K562 (cell line): ENCODE data around the gene TPGS1. TPM values are rescaled to one million over a fixed set of nuclear protein-coding genes. Genes with fewer than 3 reads are reported as not detected.

Source experiments
- ATAC-seq: fragments of 200-7000 bp; cut with Tn5 transposase; 3 replicates; pipeline ENCODE4 v1.9.1; 2020; ENCODE audit warnings: moderate library complexity
- BruUV-seq: library from RNA; stranded (reverse); fragments of 400-500 nt; replicated peaks from 2 replicates; lab custom pipeline; 2021; lab: Mats Ljungman, UMichigan
- CTCF ChIA-PET: fragments of 300-600 bp; formaldehyde crosslinking; extraction: SDS; loops from one replicate; lab custom pipeline; 2021; ENCODE audit warnings: low intra/inter-chr PET ratio; lab: Yijun Ruan, JAX
- POLR2A ChIA-PET: fragments of 300-600, 350-650 bp; sonication (Branson Sonifier 250); formaldehyde crosslinking; extraction: SDS; loops from one replicate; lab custom pipeline; 2021; ENCODE audit warnings: antibody characterized with exemption, inconsistent platforms; lab: Yijun Ruan, JAX
- DNase-seq, 4 experiments: peaks; one replicate each; pipeline versions ENCODE4 v3.0.0 to v3.0.0-alpha.2; 2011 to 2018; ENCODE audit warnings: low spot score in 3 of 4, mixed read lengths in 3 of 4; ENCODE audit errors: extremely low read depth in 1 of 4
- FAIRE-seq: peaks from 2 replicates; lab custom pipeline; 2011; peaks lifted over from hg19 to GRCh38; lab: Jason Lieb, UNC
- H2AFZ ChIP-seq: 2 replicates; pipeline ENCODE4 v1.6.0; 2011; ENCODE audit warnings: low read depth, low read length, control low read depth, inconsistent platforms
- H3K27ac ChIP-seq: fragments of 200-600 bp; 3 replicates; pipeline ENCODE4 v1.8.0; 2011; ENCODE audit warnings: low read depth, mild to moderate bottlenecking, control low read depth, inconsistent platforms, low read length, moderate library complexity, mixed read lengths; ENCODE audit errors: extremely low read depth
- H3K27me3 ChIP-seq, 2 experiments: fragments of 300-600 bp in 1 of 2; 2 replicates in 1 of 2; 3 replicates in 1 of 2; pipeline versions ENCODE4 v1.6.0 to v1.8.0; 2011; ENCODE audit warnings: inconsistent platforms in 2 of 2, low read length in 2 of 2, mild to moderate bottlenecking in 1 of 2, mixed read lengths in 1 of 2, moderate library complexity in 1 of 2; ENCODE audit not compliant: control insufficient read depth in 2 of 2, insufficient read depth in 2 of 2
- H3K36me3 ChIP-seq: fragments of 300-600 bp; 3 replicates; pipeline ENCODE4 v1.8.0; 2011; ENCODE audit warnings: mild to moderate bottlenecking, low read length, inconsistent platforms; ENCODE audit not compliant: control insufficient read depth, insufficient read depth
- H3K4me1 ChIP-seq, 2 experiments: fragments of 200-600 bp in 1 of 2; replicated peaks in 1 of 2; 2 replicates in 1 of 2; 3 replicates in 1 of 2; pipeline versions ENCODE4 v1.5.1 to v1.8.0; 2011; ENCODE audit warnings: inconsistent platforms in 2 of 2, low read length in 2 of 2, mild to moderate bottlenecking in 1 of 2, mixed read lengths in 1 of 2, moderate library complexity in 1 of 2; ENCODE audit not compliant: control insufficient read depth in 2 of 2, insufficient read depth in 2 of 2
- H3K4me2 ChIP-seq: 2 replicates; pipeline ENCODE4 v1.6.1; 2011; ENCODE audit warnings: low read length, control low read depth, inconsistent platforms, mixed read lengths; ENCODE audit not compliant: insufficient read depth
- H3K4me3 ChIP-seq: fragments of 200-600 bp; sonication (generic), shearing (Covaris generic); 2 replicates; pipeline ENCODE4 v1.5.1; 2016; ENCODE audit warnings: control low read depth, inconsistent platforms
- H3K79me2 ChIP-seq: fragments of 200-600 bp; 3 replicates; pipeline ENCODE4 v1.8.0; 2011; ENCODE audit warnings: low read length, inconsistent platforms; ENCODE audit not compliant: control insufficient read depth, insufficient read depth
- H3K9ac ChIP-seq, 2 experiments: 2 replicates each; pipeline versions ENCODE4 v1.6.0 to v1.6.1; 2011; ENCODE audit warnings: low read depth in 2 of 2, low read length in 2 of 2, control low read depth in 1 of 2, inconsistent platforms in 1 of 2, mild to moderate bottlenecking in 1 of 2, mixed read lengths in 1 of 2; ENCODE audit not compliant: insufficient read depth in 1 of 2
- H3K9me1 ChIP-seq: one replicate; pipeline ENCODE4 v1.6.0; 2011; ENCODE audit warnings: inconsistent platforms, mild to moderate bottlenecking, low read length, moderate library complexity; ENCODE audit not compliant: control insufficient read depth, insufficient read depth
- H3K9me3 ChIP-seq: replicated peaks from 2 replicates; pipeline ENCODE4 v1.5.1; 2011; ENCODE audit warnings: low read depth, low read length, inconsistent platforms; ENCODE audit not compliant: control insufficient read depth, insufficient read depth
- H4K20me1 ChIP-seq: replicated peaks from 2 replicates; pipeline ENCODE4 v1.6.1; 2011; ENCODE audit warnings: low read length, inconsistent platforms, mixed read lengths; ENCODE audit not compliant: control insufficient read depth, insufficient read depth
- CBFA2T2 ChIP-seq: fragments of 450-650 bp; conservative IDR thresholded peaks from 2 replicates; pipeline ENCODE4 v1.6.1; 2017; ENCODE audit warnings: mild to moderate bottlenecking
- FUS ChIP-seq: fragments of 200-400 bp; formaldehyde crosslinking; optimal IDR thresholded peaks from 2 replicates; pipeline ENCODE3; 2017; ENCODE audit warnings: low read depth, low read length
- PHF20 ChIP-seq: fragments of 450-650 bp; IDR thresholded peaks from 2 replicates; pipeline ENCODE4 v1.6.1; 2018; ENCODE audit not compliant: partially characterized antibody
- RCOR1 ChIP-seq, 2 experiments: IDR thresholded peaks; 2 replicates each; pipeline ENCODE4 v1.6.1; 2012; ENCODE audit warnings: low read depth in 2 of 2, low read length in 2 of 2, borderline replicate concordance in 1 of 2, improper control_type of control experiment in 1 of 2
- ZBTB7A ChIP-seq: IDR thresholded peaks from 2 replicates; pipeline ENCODE4 v1.6.1; 2011; ENCODE audit warnings: low read depth, mild to moderate bottlenecking, low read length, moderate library complexity, borderline replicate concordance; ENCODE audit not compliant: control insufficient read depth
- WGBS: fragments of 100-300 bp; shearing (Covaris generic); methylation state at CpG from one replicate; pipeline ENCODE4 v1.1.6; 2016; ENCODE audit warnings: low coverage, mixed read lengths; ENCODE audit not compliant: insufficient coverage; ENCODE audit errors: missing lambda C conversion rate; 5-methylcytosine and 5-hydroxymethylcytosine counted together
- in situ Hi-C: fragments of 300-500 bp; cut with MboI; formaldehyde crosslinking; loops from 4 replicates; pipeline ENCODE4 v1.15.0; 2018; ENCODE audit warnings: inconsistent platforms, mixed read lengths
- intact Hi-C: fragments of 100-400 bp; cut with micrococcal nuclease; formaldehyde crosslinking; loops from 2 replicates; pipeline ENCODE4 v1.14.2; 2022
- polyA plus RNA-seq, 8 experiments: library from polyadenylated mRNA; depleted of rRNA in 4 of 8; stranded (reverse) in 5 of 8; unstranded in 3 of 8; fragments of >200 nt; fragmentation: Nextera tagmentation in 2 of 8; fragmentation: Illumina TruSeq in 1 of 8; extraction: Ambion mirVana in 2 of 8; extraction: Trizol in 1 of 8; gene quantifications; 2 replicates each; pipeline versions ENCODE4 v1.2.1 to v1.2.3, GENCODE V29; 2011 to 2014; ENCODE audit warnings: inconsistent platforms in 1 of 8, missing spikeins in 1 of 8
- total RNA-seq, 7 experiments: library from RNA; depleted of rRNA in 6 of 7; stranded (reverse); fragments of >200 nt in 6 of 7; fragmentation: Illumina TruSeq in 2 of 7; extraction: Trizol in 2 of 7; gene quantifications; 2 replicates each; pipeline versions ENCODE4 v1.2.1 to v1.2.3, GENCODE V29; 2011 to 2021; ENCODE audit warnings: low replicate concordance in 1 of 7
- TF ChIP-seq, protein P1 (sequence below): sonication (generic); formaldehyde crosslinking; IDR thresholded peaks from 2 replicates; pipeline ENCODE4 v1.8.0; 2022; ENCODE audit warnings: mild to moderate bottlenecking, missing genetic modification reagents
- TF ChIP-seq, protein P2 (sequence below): sonication (generic); formaldehyde crosslinking; IDR thresholded peaks from 2 replicates; pipeline ENCODE4 v1.8.0; 2022; ENCODE audit warnings: mild to moderate bottlenecking, missing genetic modification reagents, borderline replicate concordance
- TF ChIP-seq, protein P3 (sequence below), 2 experiments: fragments of 450-650 bp; IDR thresholded peaks; 2 replicates each; pipeline ENCODE4 v1.6.1; 2016

TPGS1 gene
- total and polyA plus RNA-seq, 9 of the 15 experiments (the other 6 are each of a cell fraction or from before 2014, with no cell fraction given), result 0.30 to 31.6 (median 1.2) TPM; not detected in 2

DNA sequence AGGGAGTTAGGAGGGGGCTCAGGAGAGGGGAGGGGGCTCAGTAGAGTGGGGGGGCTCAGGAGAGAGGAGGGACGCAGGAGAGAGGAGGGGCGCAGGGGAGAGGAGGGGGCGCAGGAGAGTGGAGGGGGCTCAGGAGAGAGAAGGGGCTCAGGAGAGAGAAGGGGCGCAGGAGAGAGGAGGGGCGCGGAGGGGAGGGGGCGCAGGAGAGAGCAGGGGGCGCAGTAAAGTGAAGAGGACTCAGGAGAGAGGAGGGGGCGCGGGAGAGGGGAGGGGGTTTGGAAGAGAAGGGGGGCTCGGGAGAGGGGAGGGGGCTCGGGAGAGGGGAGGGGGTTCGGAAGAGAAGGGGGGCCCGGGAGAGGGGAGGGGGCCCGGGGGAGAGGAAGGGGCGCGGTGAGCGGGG lies 10.3 kb upstream of the TPGS1 start:
- ChIA-PET CTCF (no interaction called here), POLR2A (no interaction called here)
- Histone ChIP-seq H4K20me1 (no peaks in the 10 kb centered on the region), H2AFZ (no peak overlapping the region), H3K4me1 (peaks cover 0 to 57% of the 10 kb centered on the region in 2 experiments; a peak in 3 of 5 replicates), H3K9me1 (no peaks in the 10 kb centered on the region), H3K79me2 (no peaks in the 10 kb centered on the region), H3K4me3 (no peak overlapping the region), H3K27ac (no peak overlapping the region), H3K4me2 (no peak overlapping the region), H3K27me3 (no peaks in the 10 kb centered on the region), H3K9me3 (no peaks in the 10 kb centered on the region), H3K36me3 (no peaks in the 10 kb centered on the region), H3K9ac (no peak overlapping the region)
- in situ Hi-C loops, result no loop called here
- intact Hi-C loops, result no loop called here
- ATAC-seq, result no peak
- DNase-seq, result no peak
- no peak for TF ChIP-seq RCOR1 (IDR thresholded peaks at IDR 0.05; ENCODE audit: borderline replicate concordance in 1 of 2, low read depth in 2 of 2, low read length in 2 of 2)
- BruUV-seq, result no TSS peak
- WGBS, result no CpG with 5 or more reads among the region's 18 CpGs
- no peak for FAIRE-seq

DNA sequence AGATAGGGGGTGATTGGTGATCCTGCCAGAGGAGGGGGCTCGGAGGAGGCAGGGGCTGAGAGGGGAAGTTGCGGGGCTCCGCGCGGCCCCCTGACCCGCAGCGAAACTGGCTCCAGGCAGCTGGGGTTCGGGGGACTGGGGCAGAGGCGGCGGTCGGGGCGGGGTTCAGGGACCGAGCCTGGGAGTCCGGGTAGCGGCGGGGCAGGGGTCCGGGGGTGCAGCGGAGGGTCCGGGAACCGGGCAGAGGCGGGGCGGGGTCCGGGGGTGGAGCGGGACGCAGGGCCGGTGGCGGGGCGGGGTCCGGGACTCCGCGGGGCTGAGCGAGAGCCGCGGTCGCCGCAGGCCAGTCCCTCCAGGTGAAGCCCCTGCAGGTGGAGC lies 9.8 kb upstream of the TPGS1 start:
- ATAC-seq, result no peak
- in situ Hi-C loops, result no loop called here

More for the DNA sequence above, 9.8 kb upstream of the TPGS1 start:
- Histone ChIP-seq H3K9ac (no peak overlapping the region), H3K4me1 (peaks cover 0 to 54% of the 10 kb centered on the region in 2 experiments; a peak in 3 of 5 replicates), H2AFZ (no peak overlapping the region), H3K4me2 (no peak overlapping the region), H3K9me1 (no peaks in the 10 kb centered on the region), H3K9me3 (no peaks in the 10 kb centered on the region), H3K27me3 (no peaks in the 10 kb centered on the region), H3K4me3 (no peak overlapping the region), H4K20me1 (no peaks in the 10 kb centered on the region), H3K36me3 (no peaks in the 10 kb centered on the region), H3K27ac (no peak overlapping the region), H3K79me2 (no peaks in the 10 kb centered on the region)
- ChIA-PET POLR2A (no interaction called here), CTCF (no interaction called here)
- FAIRE-seq, result no peak
- no TSS peak for BruUV-seq
- DNase-seq, result no peak
- intact Hi-C loops, result no loop called here
- TF ChIP-seq ZBTB7A (peak; percentile 53; the same call in 1 of the 2 replicates), FUS (no peak), PHF20 (no peak), CBFA2T2 (no peak)
- TF ChIP-seq, protein P1, sequence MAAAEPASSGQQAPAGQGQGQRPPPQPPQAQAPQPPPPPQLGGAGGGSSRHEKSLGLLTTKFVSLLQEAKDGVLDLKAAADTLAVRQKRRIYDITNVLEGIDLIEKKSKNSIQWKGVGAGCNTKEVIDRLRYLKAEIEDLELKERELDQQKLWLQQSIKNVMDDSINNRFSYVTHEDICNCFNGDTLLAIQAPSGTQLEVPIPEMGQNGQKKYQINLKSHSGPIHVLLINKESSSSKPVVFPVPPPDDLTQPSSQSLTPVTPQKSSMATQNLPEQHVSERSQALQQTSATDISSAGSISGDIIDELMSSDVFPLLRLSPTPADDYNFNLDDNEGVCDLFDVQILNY, result no peak
- TF ChIP-seq, protein P2, sequence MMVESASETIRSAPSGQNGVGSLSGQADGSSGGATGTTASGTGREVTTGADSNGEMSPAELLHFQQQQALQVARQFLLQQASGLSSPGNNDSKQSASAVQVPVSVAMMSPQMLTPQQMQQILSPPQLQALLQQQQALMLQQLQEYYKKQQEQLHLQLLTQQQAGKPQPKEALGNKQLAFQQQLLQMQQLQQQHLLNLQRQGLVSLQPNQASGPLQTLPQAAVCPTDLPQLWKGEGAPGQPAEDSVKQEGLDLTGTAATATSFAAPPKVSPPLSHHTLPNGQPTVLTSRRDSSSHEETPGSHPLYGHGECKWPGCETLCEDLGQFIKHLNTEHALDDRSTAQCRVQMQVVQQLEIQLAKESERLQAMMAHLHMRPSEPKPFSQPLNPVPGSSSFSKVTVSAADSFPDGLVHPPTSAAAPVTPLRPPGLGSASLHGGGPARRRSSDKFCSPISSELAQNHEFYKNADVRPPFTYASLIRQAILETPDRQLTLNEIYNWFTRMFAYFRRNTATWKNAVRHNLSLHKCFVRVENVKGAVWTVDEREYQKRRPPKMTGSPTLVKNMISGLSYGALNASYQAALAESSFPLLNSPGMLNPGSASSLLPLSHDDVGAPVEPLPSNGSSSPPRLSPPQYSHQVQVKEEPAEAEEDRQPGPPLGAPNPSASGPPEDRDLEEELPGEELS (CRISPR knock-in tag), result no peak
- TF ChIP-seq, protein P3, sequence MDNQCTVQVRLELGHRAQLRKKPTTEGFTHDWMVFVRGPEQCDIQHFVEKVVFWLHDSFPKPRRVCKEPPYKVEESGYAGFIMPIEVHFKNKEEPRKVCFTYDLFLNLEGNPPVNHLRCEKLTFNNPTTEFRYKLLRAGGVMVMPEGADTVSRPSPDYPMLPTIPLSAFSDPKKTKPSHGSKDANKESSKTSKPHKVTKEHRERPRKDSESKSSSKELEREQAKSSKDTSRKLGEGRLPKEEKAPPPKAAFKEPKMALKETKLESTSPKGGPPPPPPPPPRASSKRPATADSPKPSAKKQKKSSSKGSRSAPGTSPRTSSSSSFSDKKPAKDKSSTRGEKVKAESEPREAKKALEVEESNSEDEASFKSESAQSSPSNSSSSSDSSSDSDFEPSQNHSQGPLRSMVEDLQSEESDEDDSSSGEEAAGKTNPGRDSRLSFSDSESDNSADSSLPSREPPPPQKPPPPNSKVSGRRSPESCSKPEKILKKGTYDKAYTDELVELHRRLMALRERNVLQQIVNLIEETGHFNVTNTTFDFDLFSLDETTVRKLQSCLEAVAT (IDR thresholded peaks at IDR 0.05), result no peak
- TF ChIP-seq, all 486 proteins: peak for 1
- no CpG with 5 or more reads among the region's 36 CpGs for WGBS
